Subcutaneous adipose tissue (tissue), 4 donors: Measurements from ENCODE around the gene USP49. TPM values are rescaled to one million over a fixed set of nuclear protein-coding genes. Genes with fewer than 3 reads are reported as not detected.

Source experiments
- CTCF ChIP-seq: fragments of 450-650 bp; IDR thresholded peaks from one replicate; pipeline ENCODE4 v1.5.1; 2016; ENCODE audit warnings: low read depth, mild to moderate bottlenecking, control low read depth, antibody characterized with exemption, moderate library complexity
- total RNA-seq, 4 donors: library from RNA; depleted of rRNA; stranded (reverse); fragments of >200 nt; gene quantifications; one replicate each; pipeline ENCODE4 v1.1.0, GENCODE V29; 2016

The USP49 gene
- total RNA-seq, 4 donors from 2014 or later, result 4.1 to 7.8 (median 5.7) TPM

- no peak for TF ChIP-seq CTCF
These were observed 117.5 kb downstream of the USP49 start for GRCh38 chr6:41777551-41778285.

DNA sequence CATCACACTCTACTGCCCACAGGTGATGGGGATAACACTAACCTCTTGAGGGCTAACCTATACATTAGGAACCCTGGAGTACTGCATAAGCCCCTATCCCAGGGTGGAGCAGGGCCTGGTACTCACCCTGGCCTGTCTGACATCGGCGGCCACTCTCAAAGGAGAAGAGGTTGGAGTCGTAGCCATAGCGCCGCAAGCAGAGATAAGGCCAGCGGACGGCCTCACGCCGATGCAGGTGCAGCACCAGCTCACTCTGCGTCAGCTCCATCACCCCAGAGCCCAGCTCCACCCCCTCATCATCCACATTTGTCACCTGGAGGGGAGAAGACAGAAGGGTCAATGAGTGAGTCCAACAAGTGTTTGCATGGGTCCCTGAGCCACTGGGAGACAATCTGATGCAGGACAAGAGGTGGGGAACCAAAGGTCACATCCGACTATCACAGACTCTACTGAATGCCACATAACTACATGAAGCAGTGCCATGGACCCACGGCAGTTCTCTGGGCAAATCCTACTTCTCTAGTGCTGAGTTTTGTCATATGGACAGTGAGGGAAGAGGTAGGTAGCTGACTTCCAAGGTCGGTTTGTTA is 119.8 kb downstream of the USP49 start:
- TF ChIP-seq CTCF, result no peak

- TF ChIP-seq CTCF, result no peak
These were observed 120.3 kb downstream of the USP49 start for GRCh38 chr6:41774841-41775240.

GRCh38 chr6:41771058-41771983 is 123.9 kb downstream of the USP49 start:
- no peak for TF ChIP-seq CTCF

DNA sequence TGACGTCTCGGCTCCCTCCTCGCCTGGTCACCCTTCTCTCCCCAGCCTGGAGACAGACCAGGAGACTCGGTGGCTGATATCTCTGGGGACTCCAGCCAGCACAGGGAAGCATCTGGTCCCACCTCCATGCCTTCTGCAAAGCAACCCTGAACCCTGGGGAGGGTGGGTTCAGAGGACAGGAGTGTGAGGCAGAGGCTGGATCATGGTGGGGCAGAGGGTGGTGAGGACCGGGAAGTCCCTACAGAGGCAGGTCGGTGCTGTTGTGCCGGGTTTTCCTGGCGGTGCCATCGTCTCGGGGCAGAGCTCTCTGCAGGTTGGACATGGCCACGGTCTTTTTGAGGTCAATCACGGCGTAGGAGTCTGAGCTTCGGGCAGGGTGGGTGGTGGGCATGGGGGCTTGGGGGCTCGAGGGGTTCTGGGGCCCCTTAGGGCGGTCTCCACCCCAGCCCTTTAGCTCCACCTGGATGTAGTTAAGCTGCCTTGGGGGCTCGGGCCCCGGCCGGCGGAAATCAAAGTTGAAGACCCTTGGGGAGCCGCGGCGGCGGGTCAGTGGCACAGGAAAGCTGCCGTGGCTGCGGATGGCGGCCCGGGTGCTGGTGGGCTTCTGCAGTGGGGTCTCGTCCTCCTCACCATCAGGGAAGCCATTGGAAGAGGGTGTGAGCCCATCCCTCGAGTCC is 124.7 kb downstream of the USP49 start:
- no peak for TF ChIP-seq CTCF

GRCh38 chr6:41769376-41769775 is 125.8 kb downstream of the USP49 start:
- no peak for TF ChIP-seq CTCF
